ENCODE measurements around the gene USP12.

USP12 gene

GRCh38 chr13:27027086-27027667 lies 144.4 kb downstream of the USP12 start:
- DNase-seq = no peak

- DNase-seq = no peak
Observed at GRCh38 chr13:27026396-27026795, 145.2 kb downstream of the USP12 start.

DNA sequence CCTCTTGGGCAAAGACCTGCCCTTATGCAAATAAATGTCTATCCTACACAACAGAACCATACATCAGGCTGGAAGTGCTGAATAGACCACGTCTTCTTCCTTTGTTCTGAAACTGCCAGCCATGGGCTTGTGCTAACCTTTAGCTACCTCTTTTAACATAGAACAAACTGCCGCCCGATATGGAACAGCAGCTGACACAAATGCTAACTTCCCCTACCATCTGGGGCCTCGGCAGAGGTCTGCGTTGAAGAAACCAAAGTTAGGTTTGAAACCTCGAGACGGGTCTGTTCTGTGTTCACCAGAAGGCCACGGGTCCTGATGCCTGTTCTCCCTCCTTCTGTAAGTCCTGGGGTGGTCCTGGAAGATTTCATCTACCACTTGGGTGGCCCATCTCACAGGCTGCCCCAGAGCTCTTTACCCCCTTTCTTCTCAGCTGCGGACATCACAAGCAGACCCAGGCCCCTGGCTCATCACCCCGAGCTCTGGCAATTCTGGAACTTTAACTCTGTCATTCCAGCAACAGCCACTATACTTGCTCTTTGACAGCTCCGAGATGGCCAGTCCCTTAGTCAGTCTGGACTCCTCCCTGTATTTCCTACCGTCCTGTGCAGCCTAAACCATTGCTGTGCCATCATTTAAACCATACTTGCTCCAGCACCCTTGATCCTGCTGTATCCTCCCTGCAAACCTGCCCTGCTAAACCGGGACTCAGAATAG lies 146.7 kb downstream of the USP12 start:
- DNase-seq = no peak

DNA sequence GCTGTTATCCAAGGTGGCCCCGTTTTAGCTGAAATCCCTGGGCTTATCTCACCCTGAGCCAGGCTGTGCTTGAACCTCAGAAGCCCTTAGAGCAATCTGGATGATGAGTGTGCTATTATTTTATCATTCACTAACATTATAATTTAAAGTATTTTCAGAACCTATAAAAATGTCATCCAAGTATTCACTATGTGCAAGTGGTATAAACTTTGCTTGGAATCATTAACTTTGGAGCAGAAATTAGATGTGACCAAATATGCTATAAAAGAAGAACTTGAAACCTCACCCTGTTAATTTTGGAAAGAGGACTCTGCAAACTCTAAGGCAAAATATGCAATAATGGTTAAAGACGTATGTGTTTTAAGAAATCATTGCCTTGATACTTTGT lies 147.5 kb downstream of the USP12 start:
- DNase-seq = no peak

- no peak for DNase-seq
Observed at GRCh38 chr13:27023385-27024073, 148.1 kb downstream of the USP12 start.

DNA sequence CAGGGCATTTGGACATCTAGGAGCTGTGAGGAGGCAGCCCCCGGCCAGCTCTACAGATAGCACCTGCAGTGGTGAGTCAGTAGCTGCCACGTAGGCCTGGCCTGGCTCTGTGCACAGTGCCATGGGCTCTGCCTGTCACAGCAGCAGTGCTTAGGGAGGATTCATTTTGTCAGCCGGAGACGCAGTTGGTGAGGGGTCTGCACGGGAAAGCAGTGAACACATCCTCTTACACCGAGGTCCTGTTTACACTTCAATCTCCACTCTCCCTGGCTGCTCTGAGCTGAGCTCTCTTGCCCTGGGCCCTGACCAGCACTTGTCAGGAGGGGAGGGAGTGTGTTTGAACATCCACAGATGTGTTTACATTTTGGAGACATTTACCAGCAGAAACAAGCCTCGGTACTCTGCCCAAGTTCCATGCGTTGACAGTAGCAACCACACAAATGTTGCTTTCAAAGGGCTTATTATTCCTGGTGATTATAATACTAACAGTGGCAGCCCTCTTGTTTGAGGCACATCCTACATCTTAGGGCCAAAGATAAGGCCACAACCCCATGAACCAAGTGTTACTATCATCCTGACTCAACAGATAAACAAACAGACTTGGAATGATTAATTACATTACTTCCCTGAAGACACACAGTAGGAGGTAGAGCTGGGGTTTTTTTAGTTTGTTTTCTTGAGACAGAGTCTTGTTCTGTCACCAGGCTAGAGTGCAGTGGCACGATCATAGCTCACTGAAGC lies 148.9 kb downstream of the USP12 start:
- peak; percentile 52 for DNase-seq

- no peak for DNase-seq
Observed at GRCh38 chr13:27020415-27020814, 151.2 kb downstream of the USP12 start.

GRCh38 chr13:27018882-27019281 lies 152.7 kb downstream of the USP12 start:
- DNase-seq = no peak

GRCh38 chr13:27018344-27018861 lies 153.2 kb downstream of the USP12 start:
- DNase-seq = no peak

- peak; percentile 12 for DNase-seq
Observed at GRCh38 chr13:27016875-27017274, 154.7 kb downstream of the USP12 start.

All from NCI-H510A treated with DMSO at 0.1 percent for 48 hours (cell line).